HG03025 (cell line): ENCODE results near the gene GPR180.

ENCODE experiments used
- ATAC-seq: cut with Tn5 transposase; IDR thresholded peaks from one replicate; pipeline ENCODE4 v1.9.1; 2021; ENCODE audit warnings: mild to moderate bottlenecking, moderate library complexity; ENCODE audit not compliant: unreplicated experiment, low FRiP score

Gene GPR180

DNA sequence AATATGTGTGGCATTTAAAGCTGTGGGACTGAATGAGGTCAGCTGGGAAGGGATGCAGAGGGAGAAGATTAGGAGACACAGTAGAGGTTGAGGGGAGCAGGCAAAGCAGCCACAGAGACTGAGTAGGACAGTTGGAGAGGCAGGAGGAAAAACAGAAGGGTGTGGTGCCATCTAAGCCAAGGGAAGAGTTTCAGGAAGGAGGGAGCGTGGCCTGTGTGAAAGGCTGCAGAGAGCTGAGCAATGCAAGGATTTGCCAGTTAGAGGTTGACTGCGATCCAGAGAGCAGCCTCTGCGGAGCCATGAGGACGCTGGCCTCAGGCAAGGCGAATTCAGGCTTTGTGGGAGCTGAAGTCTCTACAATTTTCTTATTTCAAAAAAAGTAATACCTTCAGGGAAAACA, 81.8 kb downstream of the GPR180 start:
- ATAC-seq, result no peak
